DOHH2 (cell line): ENCODE data around the gene ADAMTSL4.

ENCODE experiments used
- H3F3A ChIP-seq: fragments of 200-600 bp; sonication (generic), shearing (Covaris generic); 2 replicates; pipeline ENCODE4 v1.6.0; 2016; ENCODE audit warnings: antibody characterized with exemption, mild to moderate bottlenecking; ENCODE audit not compliant: control insufficient read depth, insufficient read depth
- H3K27ac ChIP-seq: fragments of 200-600 bp; sonication (generic); 2 replicates; pipeline ENCODE4 v1.5.1; 2014; ENCODE audit warnings: low read depth, mild to moderate bottlenecking, low read length, moderate library complexity
- H3K27me3 ChIP-seq: fragments of 200-600 bp; sonication (generic); 2 replicates; pipeline ENCODE4 v1.6.1; 2014; ENCODE audit warnings: mild to moderate bottlenecking, low read length, mixed read lengths; ENCODE audit not compliant: control insufficient read depth
- H3K36me3 ChIP-seq: fragments of 200-600 bp; sonication (generic); 2 replicates; pipeline ENCODE4 v1.6.1; 2014; ENCODE audit warnings: mild to moderate bottlenecking, low read length, moderate library complexity, mixed read lengths; ENCODE audit not compliant: control insufficient read depth
- H3K4me1 ChIP-seq: fragments of 200-600 bp; sonication (generic); 2 replicates; pipeline ENCODE4 v1.6.1; 2014; ENCODE audit warnings: mild to moderate bottlenecking, low read length, mixed read lengths; ENCODE audit not compliant: control insufficient read depth
- H3K4me2 ChIP-seq: fragments of 200-600 bp; sonication (generic); 2 replicates; pipeline ENCODE4 v1.6.0; 2014; ENCODE audit warnings: mild to moderate bottlenecking, low read length, moderate library complexity
- H3K4me3 ChIP-seq: fragments of 200-600 bp; sonication (generic); 2 replicates; pipeline ENCODE4 v1.5.1; 2014; ENCODE audit warnings: mild to moderate bottlenecking, low read length, mixed read lengths
- H3K79me2 ChIP-seq: fragments of 200-600 bp; sonication (generic); 2 replicates; pipeline ENCODE4 v1.6.1; 2014; ENCODE audit warnings: mild to moderate bottlenecking, low read length, mixed read lengths; ENCODE audit not compliant: control insufficient read depth
- H3K9me2 ChIP-seq: fragments of 200-600 bp; sonication (generic); replicated peaks from 2 replicates; pipeline ENCODE4 v1.6.1; 2014; ENCODE audit warnings: mild to moderate bottlenecking, low read length, mixed read lengths; ENCODE audit not compliant: control insufficient read depth
- H3K9me3 ChIP-seq: fragments of 200-600 bp; sonication (generic); 2 replicates; pipeline ENCODE4 v1.6.1; 2014; ENCODE audit warnings: antibody characterized with exemption, low read length, mixed read lengths; ENCODE audit not compliant: control insufficient read depth, insufficient read depth
- H4K20me1 ChIP-seq: fragments of 200-600 bp; sonication (generic); 2 replicates; pipeline ENCODE4 v1.6.0; 2014; ENCODE audit warnings: low read depth, mild to moderate bottlenecking, antibody characterized with exemption, low read length, moderate library complexity; ENCODE audit not compliant: control insufficient read depth, insufficient read depth
- EZH2phosphoT487 ChIP-seq: fragments of 200-600 bp; sonication (generic); IDR thresholded peaks from 2 replicates; pipeline ENCODE4 v1.6.1; 2017; ENCODE audit warnings: borderline replicate concordance, mild to moderate bottlenecking, antibody characterized with exemption, low read length, moderate library complexity, mixed read lengths
- TF ChIP-seq, protein P1 (sequence below): fragments of 200-600 bp; sonication (generic); IDR thresholded peaks from one replicate; pipeline ENCODE4 v1.5.1; 2014; ENCODE audit warnings: antibody characterized with exemption, mild to moderate bottlenecking, low read depth, low read length; ENCODE audit not compliant: poor library complexity, severe bottlenecking

ADAMTSL4 gene

GRCh38 chr1:150536836-150537731 is 12.1 kb upstream of the ADAMTSL4 start:
- Histone ChIP-seq H3K4me3 (no peak overlapping the region), H3K4me2 (no peak overlapping the region), H3K9me3 (no peaks in the 10 kb centered on the region), H3K4me1 (no peaks in the 10 kb centered on the region), H3F3A (no peaks in the 10 kb centered on the region), H3K79me2 (no peaks in the 10 kb centered on the region), H3K27ac (no peak overlapping the region), H3K9me2 (no peaks in the 10 kb centered on the region), H3K36me3 (no peaks in the 10 kb centered on the region), H3K27me3 (no peaks in the 10 kb centered on the region), H4K20me1 (no peaks in the 10 kb centered on the region)
- TF ChIP-seq EZH2phosphoT487, result no peak
- TF ChIP-seq, protein P1, sequence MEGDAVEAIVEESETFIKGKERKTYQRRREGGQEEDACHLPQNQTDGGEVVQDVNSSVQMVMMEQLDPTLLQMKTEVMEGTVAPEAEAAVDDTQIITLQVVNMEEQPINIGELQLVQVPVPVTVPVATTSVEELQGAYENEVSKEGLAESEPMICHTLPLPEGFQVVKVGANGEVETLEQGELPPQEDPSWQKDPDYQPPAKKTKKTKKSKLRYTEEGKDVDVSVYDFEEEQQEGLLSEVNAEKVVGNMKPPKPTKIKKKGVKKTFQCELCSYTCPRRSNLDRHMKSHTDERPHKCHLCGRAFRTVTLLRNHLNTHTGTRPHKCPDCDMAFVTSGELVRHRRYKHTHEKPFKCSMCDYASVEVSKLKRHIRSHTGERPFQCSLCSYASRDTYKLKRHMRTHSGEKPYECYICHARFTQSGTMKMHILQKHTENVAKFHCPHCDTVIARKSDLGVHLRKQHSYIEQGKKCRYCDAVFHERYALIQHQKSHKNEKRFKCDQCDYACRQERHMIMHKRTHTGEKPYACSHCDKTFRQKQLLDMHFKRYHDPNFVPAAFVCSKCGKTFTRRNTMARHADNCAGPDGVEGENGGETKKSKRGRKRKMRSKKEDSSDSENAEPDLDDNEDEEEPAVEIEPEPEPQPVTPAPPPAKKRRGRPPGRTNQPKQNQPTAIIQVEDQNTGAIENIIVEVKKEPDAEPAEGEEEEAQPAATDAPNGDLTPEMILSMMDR, result no peak

- H3K4me1 ChIP-seq, result no peaks in the 10 kb centered on the region
- H3K79me2 ChIP-seq, result no peaks in the 10 kb centered on the region
- no peak overlapping the region for H3K4me2 ChIP-seq
- no peaks in the 10 kb centered on the region for H3K27me3 ChIP-seq
- no peak overlapping the region for H3K27ac ChIP-seq
- TF ChIP-seq, protein P1, result peak; percentile 28
- TF ChIP-seq EZH2phosphoT487, result no peak
- no peaks in the 10 kb centered on the region for H3K36me3 ChIP-seq
- no peaks in the 10 kb centered on the region for H3K9me2 ChIP-seq
- no peaks in the 10 kb centered on the region for H4K20me1 ChIP-seq
- no peaks in the 10 kb centered on the region for H3K9me3 ChIP-seq
- no peak overlapping the region for H3K4me3 ChIP-seq
- 0 out of 2 replicates have a peak, but pooled peaks cover 2% of the 10 kb centered on the region for H3F3A ChIP-seq
Measured at GRCh38 chr1:150537732-150538684, 11.2 kb upstream of the ADAMTSL4 start.

DNA sequence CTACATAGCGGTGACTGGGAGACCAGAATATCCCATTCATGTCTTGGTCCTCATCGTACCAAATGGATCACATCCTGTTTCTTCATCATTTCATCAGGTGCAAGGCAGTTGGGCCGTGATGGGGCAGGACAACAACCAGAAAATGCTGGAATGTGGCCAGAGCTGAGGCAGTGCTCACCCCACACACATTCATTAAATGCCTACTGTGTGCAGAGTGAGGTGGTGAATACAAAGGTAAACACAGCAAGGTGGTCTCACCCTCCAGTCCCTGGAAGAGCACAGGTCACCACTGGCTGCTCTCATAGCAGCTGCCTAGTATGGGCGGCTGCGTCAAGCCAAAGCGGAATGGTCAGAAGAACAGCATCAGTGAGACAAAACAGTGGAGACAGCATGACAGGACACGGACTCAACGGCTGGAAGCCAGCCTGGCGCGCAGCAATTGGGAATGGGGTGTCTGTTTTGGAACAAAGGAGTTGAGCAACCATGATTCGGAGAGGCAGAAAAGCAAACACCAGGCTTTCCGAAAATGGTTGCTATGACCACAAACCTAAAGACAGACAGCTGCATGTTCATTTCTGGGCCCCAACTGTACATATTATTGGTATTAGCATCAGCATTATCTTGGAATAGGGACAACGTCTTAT is 5.6 kb upstream of the ADAMTSL4 start:
- Histone ChIP-seq H3K36me3 (no peaks in the 10 kb centered on the region), H3K27me3 (peaks cover 16% of the 10 kb centered on the region), H3K4me2 (no peak overlapping the region), H3K9me2 (no peaks in the 10 kb centered on the region), H3K27ac (no peak overlapping the region), H3F3A (0 out of 2 replicates have a peak, but pooled peaks cover 2% of the 10 kb centered on the region), H3K9me3 (no peaks in the 10 kb centered on the region), H4K20me1 (no peaks in the 10 kb centered on the region), H3K4me3 (no peak overlapping the region), H3K79me2 (no peaks in the 10 kb centered on the region), H3K4me1 (peaks cover 3% of the 10 kb centered on the region)
- TF ChIP-seq, protein P1, result no peak
- TF ChIP-seq EZH2phosphoT487, result no peak
